Stimulated activated CD8-positive, alpha-beta memory T cell treated with anti-CD3 and anti-CD28 coated beads, Interleukin-15, amount 100 ng/mL, for 4 hours (primary cell): Measurements from ENCODE around the gene RTN4.
A peak's percentile ranks its signal among the peaks of the same experiment; 100 is the strongest.
"Not testable (repeated sequence)": the region's sequence is repeated elsewhere in the genome, so short reads cannot be mapped to it uniquely, and the experiment has no call there.

Experiments used
- DNase-seq, 2 donors: peaks; one replicate each; pipeline ENCODE4 v3.0.0-alpha.2; 2020; ENCODE audit warnings: low read depth in 2 of 2

RTN4 gene

GRCh38 chr2:55050100-55050994 is at the start of gene RTN4:
RTN4 (minus strand) TSS chr2:55050451; CDS start chr2:55050300, 151 bp downstream.
- peak; percentile 99 for DNase-seq

DNA sequence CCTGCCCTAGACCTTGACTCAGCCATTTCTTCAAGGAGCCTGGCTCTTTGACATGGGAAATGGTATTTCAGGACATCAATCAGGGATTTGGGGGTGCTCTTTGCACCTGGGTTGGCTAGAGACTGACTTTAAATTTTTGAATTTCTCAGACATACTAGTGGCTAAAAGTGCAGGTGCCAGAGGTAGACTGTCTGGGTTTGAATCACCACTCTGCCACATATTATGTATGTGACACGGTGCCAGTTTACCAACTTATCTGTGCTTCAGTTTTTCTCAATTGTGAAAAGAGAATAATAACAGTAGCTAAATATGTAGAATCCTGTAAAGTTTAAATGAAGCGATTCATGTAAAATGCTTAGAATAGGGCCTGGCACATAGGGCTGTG is 49.2 kb upstream of the RTN4 start:
- no peak for DNase-seq

- no peak for DNase-seq
Measured at GRCh38 chr2:55097461-55098410, 47.5 kb upstream of the RTN4 start.

GRCh38 chr2:55097082-55097460 is 46.8 kb upstream of the RTN4 start:
- DNase-seq, result no peak

- DNase-seq, result no peak
Measured at GRCh38 chr2:55096586-55096985, 46.3 kb upstream of the RTN4 start.

- no peak for DNase-seq
Measured at GRCh38 chr2:55093381-55093780, 43.1 kb upstream of the RTN4 start.

DNA sequence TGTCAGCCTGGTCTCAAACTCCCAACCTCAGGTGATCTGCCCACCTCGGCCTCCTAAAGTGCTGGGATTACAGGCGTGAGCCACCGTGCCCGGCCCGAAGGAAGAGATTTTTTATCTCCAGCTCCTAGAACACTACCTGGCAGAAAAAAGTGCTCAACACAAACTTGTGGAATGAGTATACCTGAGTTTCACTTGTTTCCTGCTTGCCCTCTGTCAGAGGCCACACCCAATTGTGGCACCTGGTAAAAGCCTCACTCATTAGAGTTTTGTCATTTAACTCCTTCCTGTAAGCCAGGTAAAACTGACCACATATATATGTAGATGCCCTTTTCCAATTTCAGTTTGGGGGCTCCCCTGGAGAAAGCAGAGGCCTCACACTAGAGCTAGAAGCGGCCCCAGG is 42.2 kb upstream of the RTN4 start:
- no peak for DNase-seq

GRCh38 chr2:55091681-55092080 is 41.4 kb upstream of the RTN4 start:
- DNase-seq, result not testable (repeated sequence)

DNA sequence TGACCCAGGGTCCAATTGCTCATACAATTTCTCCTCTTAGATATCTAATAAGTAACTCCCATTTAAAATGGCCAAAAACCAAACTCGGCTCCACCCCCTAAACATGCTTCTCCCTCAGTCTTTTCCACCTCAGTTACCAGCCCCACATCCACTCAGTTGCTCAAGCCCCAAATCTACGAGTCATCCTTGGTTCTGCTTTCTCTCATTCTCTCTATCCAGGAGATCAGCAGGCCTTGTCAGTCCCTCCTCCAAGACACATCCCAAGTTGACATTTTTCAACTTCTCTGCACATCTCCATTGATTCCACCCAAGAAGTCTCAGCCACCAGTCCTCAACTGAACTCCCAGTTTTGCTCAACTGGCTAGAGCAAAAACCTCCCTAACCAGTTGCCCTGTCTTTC is 40.5 kb upstream of the RTN4 start:
- no peak for DNase-seq

DNA sequence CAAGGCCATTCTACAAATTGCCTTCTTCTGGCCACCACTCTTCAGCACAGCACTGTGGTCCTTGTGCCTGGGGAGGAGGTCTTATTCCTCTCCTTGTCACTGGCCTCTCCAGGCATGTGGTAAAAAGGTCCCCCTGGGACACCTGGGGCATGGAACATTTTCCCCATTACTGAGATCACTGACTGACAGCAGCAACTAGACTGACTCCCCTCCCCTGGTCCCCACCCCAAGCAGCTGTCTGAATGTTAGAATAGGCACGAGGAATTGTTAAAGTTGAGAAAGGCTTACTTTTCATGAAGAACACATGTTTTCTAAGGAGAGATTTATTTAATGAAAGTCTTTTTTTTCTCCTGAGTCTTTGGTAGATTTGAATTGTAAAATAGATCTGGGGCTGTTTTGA is 39.5 kb upstream of the RTN4 start:
- DNase-seq, result no peak

DNA sequence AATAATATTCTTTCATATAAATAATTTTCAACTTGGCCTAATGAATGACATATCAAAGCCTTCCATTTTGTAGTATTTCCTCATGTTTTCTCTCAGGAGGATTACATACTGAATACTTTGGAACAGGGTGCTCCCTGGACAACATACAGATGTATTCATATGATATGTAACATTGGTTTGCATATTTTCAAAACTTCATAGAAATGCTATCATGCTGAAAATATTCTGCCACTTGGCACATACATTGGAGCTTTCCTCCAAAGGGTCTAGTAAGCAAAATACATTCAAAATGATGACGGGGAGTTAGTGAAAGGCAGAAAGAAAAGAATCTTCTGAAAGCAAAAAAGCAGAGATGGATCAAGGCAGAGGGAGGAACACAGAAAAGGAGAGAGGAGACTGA is 38.1 kb upstream of the RTN4 start:
- DNase-seq, result no peak

DNA sequence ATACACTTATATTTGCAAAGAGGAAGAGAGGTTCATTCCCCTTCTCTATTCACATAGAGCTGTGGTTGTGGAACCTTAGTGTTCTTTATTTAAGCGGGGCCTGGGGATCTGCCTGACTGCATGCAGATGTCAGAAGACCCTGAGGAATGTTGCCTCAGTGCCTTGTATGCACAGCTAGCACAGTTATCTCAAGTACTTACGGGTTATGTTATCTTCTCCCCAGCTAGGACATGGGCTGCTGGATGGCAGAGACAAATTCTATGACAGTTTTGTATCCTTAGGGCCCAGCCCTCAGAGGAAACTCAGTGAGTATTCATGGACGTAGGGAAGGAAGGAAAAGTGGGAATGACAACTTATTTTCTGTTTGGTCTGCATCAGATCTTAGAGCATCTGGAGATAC is 37.7 kb upstream of the RTN4 start:
- no peak for DNase-seq

GRCh38 chr2:55087501-55087900 is 37.2 kb upstream of the RTN4 start:
- no peak for DNase-seq

GRCh38 chr2:55085113-55086040 is 35.1 kb upstream of the RTN4 start:
- no peak for DNase-seq

- DNase-seq, result no peak
Measured at GRCh38 chr2:55084641-55085040, 34.4 kb upstream of the RTN4 start.

DNA sequence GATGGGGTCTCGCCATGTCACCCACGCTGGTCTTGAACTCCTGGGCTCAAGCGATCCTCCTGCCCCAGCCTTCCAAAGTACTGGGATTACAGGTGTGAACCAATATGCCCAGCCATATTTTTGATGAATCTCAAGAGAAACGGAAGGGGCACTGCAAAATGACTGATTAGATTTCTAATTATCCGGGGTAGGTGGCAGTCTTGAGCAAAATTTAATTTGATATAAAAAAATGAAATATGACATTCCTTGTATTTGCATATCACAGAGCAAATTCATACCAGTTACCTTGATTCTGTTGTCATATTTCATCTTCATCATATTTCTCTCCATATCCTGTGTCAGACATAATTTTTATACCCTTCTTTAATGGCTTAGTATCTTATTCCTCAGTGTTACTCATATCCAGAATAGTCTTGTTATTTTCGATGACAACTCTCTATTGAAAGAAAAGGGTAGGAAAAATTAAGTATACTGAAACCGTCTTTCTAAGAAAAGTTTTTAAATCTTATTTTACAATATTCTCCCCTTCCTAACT is 30.0 kb upstream of the RTN4 start:
- DNase-seq, result no peak

DNA sequence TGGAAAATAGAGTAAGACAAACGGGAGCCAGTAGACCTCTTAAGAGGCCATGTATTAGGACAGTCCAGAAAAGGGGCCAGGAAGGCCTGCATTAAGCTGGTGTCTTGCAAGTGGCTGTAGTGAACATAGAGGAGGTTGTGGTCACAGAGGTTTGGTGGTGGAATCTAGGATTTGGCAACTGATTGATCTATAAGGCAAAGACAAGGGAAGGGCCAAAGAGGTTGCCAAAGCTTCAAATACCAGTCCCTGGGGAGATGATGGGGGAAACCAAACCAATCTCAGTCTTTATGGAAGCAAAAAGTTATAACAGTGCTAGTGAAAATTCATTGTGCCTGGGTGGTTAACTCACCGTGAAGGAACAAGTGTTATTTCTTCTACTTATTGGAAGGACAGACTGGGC is 28.7 kb upstream of the RTN4 start:
- DNase-seq, result no peak

DNA sequence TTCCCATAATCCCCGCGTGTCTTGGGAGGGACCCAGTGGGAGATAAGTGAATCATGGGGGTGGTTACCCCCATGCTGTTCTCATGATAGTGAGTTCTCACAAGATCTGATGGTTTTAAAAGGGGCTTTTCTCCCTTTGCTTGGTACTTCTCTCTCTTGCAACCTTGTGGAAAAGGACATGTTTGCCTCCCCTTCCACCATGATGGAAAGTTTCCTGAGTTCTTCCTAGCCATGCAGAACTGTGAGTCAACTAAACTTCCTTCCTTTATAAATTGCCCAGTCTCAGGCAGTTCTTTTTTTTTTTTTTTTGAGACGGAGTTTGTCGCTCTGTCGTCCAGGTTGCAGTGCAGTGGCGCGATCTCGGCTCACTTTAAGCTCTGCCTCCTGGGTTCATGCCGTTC is 26.5 kb upstream of the RTN4 start:
- no peak for DNase-seq

DNA sequence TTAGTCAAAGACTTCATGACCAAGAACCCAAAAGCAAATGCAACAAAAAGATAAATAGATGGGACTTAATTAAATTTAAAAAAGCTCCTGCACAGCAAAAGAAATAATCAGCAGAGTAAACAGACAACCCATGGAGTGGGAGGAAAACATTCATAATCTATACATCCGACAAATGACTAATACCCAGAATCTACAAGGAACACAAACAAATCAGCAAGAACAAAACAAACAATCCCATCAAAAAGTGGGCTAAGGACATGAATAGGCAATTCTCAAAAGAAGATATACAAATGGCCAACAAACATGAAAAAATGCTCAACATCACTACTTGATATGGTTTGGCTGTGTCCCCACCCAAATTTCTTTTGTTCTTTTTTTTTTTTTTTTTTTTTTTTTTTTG is 25.8 kb upstream of the RTN4 start:
- not testable (repeated sequence) for DNase-seq

DNA sequence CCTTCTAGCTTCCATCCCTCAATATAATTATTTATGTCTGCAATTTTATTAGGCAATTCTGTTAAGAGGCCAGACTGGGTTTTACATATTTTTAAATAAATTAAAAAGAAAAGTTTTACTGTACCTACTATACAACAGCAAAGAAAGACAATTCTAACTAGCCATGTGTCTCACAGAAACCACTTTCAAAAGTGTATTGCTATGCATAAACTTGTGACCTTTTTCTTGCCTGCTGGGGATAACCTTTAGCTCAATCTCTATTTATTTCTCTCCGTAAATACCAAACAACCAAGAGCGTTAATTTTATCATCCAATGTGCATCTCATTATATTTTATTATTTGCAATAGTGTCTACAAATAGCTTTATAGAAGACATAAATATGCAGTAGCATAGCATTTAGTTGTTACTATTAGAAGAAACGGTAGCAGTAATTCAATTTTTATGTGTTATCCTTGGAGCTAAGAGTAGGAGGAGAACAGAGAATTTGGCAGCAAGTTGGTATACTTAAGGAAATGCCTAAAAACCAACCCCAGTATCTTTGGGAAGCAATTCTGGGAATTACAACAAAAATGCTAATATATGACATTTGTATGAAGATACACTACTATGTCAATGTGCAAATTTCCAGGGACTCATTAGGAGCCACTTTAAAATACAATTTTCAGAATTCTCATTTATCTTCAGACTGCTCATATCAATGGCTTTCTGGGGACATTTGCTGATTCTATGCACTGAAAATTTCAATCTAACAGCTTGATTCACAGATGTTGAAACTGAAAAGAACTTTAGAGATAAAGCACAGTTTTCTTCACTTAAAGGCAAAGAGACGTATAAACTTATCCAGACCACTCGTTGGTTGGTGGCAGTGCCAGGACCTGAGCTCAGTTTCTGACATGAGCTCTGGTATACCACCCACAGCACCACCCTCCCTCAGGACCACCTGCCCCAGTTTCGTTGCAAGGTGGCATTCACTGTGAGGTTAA is 23.0 kb upstream of the RTN4 start:
- no peak for DNase-seq
